ENCODE results near the gene GDPD4. TPM values are rescaled to one million over a fixed set of nuclear protein-coding genes. Genes with fewer than 3 reads are reported as not detected.

GDPD4 gene
- total RNA-seq, 4 donors from 2014 or later = not detected

- H3K27me3 ChIP-seq = no peaks in the 10 kb centered on the region
- ATAC-seq (no peak), DNase-seq (no peak)
- H3K27ac ChIP-seq = no peak overlapping the region
- no peak overlapping the region for H3K4me3 ChIP-seq
- H3K36me3 ChIP-seq = no peaks in the 10 kb centered on the region
- TF ChIP-seq, protein P1, sequence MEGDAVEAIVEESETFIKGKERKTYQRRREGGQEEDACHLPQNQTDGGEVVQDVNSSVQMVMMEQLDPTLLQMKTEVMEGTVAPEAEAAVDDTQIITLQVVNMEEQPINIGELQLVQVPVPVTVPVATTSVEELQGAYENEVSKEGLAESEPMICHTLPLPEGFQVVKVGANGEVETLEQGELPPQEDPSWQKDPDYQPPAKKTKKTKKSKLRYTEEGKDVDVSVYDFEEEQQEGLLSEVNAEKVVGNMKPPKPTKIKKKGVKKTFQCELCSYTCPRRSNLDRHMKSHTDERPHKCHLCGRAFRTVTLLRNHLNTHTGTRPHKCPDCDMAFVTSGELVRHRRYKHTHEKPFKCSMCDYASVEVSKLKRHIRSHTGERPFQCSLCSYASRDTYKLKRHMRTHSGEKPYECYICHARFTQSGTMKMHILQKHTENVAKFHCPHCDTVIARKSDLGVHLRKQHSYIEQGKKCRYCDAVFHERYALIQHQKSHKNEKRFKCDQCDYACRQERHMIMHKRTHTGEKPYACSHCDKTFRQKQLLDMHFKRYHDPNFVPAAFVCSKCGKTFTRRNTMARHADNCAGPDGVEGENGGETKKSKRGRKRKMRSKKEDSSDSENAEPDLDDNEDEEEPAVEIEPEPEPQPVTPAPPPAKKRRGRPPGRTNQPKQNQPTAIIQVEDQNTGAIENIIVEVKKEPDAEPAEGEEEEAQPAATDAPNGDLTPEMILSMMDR (IDR thresholded peaks at IDR 0.05 in 4 of 5, conservative IDR thresholded peaks at IDR 0.05 in 1 of 5) = no peak
- no peak for TF ChIP-seq POLR2A (IDR thresholded peaks at IDR 0.05)
- in situ Hi-C loops (cut with MboI; ENCODE audit: low sequenced_read_pairs in 4 of 4) = no loop called here
- intact Hi-C loops (cut with DNase I; ENCODE audit: low total_unique reads) = no loop called here
- no peaks in the 10 kb centered on the region for H3K9me3 ChIP-seq
- no peaks in the 10 kb centered on the region for H3K4me1 ChIP-seq
These were observed 69.2 kb downstream of the GDPD4 start for GRCh38 chr11:77232242-77232641.

GRCh38 chr11:77231800-77232199 is 69.7 kb downstream of the GDPD4 start:
- intact Hi-C loops (cut with DNase I; ENCODE audit: low total_unique reads) = no loop called here
- Histone ChIP-seq H3K36me3 (no peaks in the 10 kb centered on the region), H3K4me3 (no peak overlapping the region), H3K27me3 (no peaks in the 10 kb centered on the region), H3K4me1 (no peaks in the 10 kb centered on the region), H3K27ac (no peak overlapping the region), H3K9me3 (no peaks in the 10 kb centered on the region)
- ATAC-seq (no peak), DNase-seq (no peak)
- in situ Hi-C loops (cut with MboI; ENCODE audit: low sequenced_read_pairs in 4 of 4) = no loop called here
- TF ChIP-seq POLR2A (IDR thresholded peaks at IDR 0.05) = no peak
- TF ChIP-seq, protein P1 (IDR thresholded peaks at IDR 0.05 in 4 of 5, conservative IDR thresholded peaks at IDR 0.05 in 1 of 5) = no peak

- ATAC-seq = no peak
- no peak for TF ChIP-seq POLR2A (IDR thresholded peaks at IDR 0.05)
- TF ChIP-seq, protein P1 (IDR thresholded peaks at IDR 0.05 in 4 of 5, conservative IDR thresholded peaks at IDR 0.05 in 1 of 5) = no peak
- DNase-seq = no peak
- in situ Hi-C loops (cut with MboI; ENCODE audit: low sequenced_read_pairs in 4 of 4) = no loop called here
- intact Hi-C loops (cut with DNase I; ENCODE audit: low total_unique reads) = no loop called here
- H3K27ac ChIP-seq = no peak overlapping the region
- no peak overlapping the region for H3K4me3 ChIP-seq
- no peaks in the 10 kb centered on the region for H3K9me3 ChIP-seq
- no peaks in the 10 kb centered on the region for H3K27me3 ChIP-seq
- no peaks in the 10 kb centered on the region for H3K4me1 ChIP-seq
- no peaks in the 10 kb centered on the region for H3K36me3 ChIP-seq
These were observed 70.4 kb downstream of the GDPD4 start for GRCh38 chr11:77230878-77231605.

DNA sequence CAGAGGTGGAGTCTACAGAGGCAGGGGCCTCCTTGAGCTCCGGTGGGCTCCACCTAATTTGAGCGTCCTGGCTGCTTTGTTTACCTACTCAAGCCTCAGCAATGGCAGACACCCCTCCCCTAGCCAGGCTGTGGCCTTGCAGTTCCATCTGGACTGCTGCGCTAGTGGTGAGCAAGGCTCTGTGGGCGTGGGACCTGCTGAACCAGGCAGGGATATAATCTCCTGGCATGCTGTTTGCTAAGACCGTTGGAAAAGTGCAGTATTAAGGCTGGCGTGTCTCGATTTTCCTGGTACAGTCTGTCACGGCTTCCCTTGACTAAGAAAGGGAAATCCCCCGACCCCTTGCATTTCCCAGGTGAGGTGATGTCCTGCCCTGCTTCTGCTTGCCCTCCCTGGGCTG is 77.7 kb downstream of the GDPD4 start:
- H3K36me3 ChIP-seq = no peaks in the 10 kb centered on the region
- H3K27me3 ChIP-seq = no peaks in the 10 kb centered on the region
- H3K27ac ChIP-seq = no peak overlapping the region
- H3K4me1 ChIP-seq = no peaks in the 10 kb centered on the region
- no peaks in the 10 kb centered on the region for H3K9me3 ChIP-seq
- no peak overlapping the region for H3K4me3 ChIP-seq
- DNase-seq = no peak
- intact Hi-C loops (cut with DNase I; ENCODE audit: low total_unique reads) (no loop called here), in situ Hi-C loops (cut with MboI; ENCODE audit: low sequenced_read_pairs in 4 of 4) (no loop called here)
- TF ChIP-seq, protein P1 (IDR thresholded peaks at IDR 0.05 in 4 of 5, conservative IDR thresholded peaks at IDR 0.05 in 1 of 5) = no peak
- no peak for TF ChIP-seq POLR2A (IDR thresholded peaks at IDR 0.05)
- no peak for ATAC-seq

DNA sequence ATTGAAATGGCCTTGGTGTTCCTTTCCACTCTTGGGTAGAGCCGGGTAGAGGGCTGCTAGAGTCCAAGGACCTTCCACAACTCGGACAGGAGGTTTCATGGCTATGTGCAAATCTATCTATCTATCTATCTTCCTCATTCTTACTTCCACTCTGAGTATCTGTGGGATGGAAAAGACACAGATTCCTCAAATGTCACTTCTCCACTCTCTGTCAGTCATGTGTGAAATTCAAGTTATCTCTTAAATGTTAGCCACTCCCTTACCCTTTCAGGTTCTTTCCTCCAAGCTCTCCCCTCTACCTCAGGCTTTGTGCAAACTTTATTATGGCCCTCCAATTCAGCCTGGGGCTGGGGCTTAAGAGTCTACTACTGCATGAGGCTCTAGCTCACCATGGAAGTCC is 84.3 kb downstream of the GDPD4 start:
- no peak overlapping the region for H3K4me3 ChIP-seq
- H3K4me1 ChIP-seq = no peaks in the 10 kb centered on the region
- ATAC-seq = no peak
- no peaks in the 10 kb centered on the region for H3K36me3 ChIP-seq
- intact Hi-C loops (cut with DNase I; ENCODE audit: low total_unique reads) = no loop called here
- H3K9me3 ChIP-seq = no peaks in the 10 kb centered on the region
- in situ Hi-C loops (cut with MboI; ENCODE audit: low sequenced_read_pairs in 4 of 4) = no loop called here
- no peak for DNase-seq
- TF ChIP-seq, protein P1 (IDR thresholded peaks at IDR 0.05 in 4 of 5, conservative IDR thresholded peaks at IDR 0.05 in 1 of 5) = no peak
- no peak for TF ChIP-seq POLR2A (IDR thresholded peaks at IDR 0.05)
- no peaks in the 10 kb centered on the region for H3K27me3 ChIP-seq
- H3K27ac ChIP-seq = no peak overlapping the region
